Thyroid gland (tissue), 4 donors: ENCODE data around the gene ZNF586.
"Not testable (repeated sequence)": the region's sequence is repeated elsewhere in the genome, so short reads cannot be mapped to it uniquely, and the experiment has no call there.

Source experiments
- CTCF ChIP-seq, 6 experiments: fragments of 200-600 bp in 3 of 6; fragments of 450-650 bp in 3 of 6; sonication (generic) in 3 of 6; IDR thresholded peaks; one replicate each; pipeline ENCODE4 v1.5.1; 2016 to 2019; ENCODE audit warnings: antibody characterized with exemption in 6 of 6, mild to moderate bottlenecking in 2 of 6, inconsistent platforms in 1 of 6, moderate library complexity in 1 of 6
- POLR2A ChIP-seq, 2 donors: fragments of 450-650 bp; IDR thresholded peaks; one replicate each; pipeline ENCODE4 v1.6.1; 2017; ENCODE audit warnings: antibody characterized with exemption in 2 of 2, mild to moderate bottlenecking in 2 of 2, moderate library complexity in 1 of 2

- not testable (repeated sequence) for TF ChIP-seq POLR2A, CTCF (IDR thresholded peaks at IDR 0.05)
These were observed 51.6 kb downstream of the ZNF586 start for GRCh38 chr19:57821095-57821494.
